GM12874 (cell line): ENCODE data around the gene EPB41L1.

Source experiments
- TF ChIP-seq, protein P1 (sequence below): IDR thresholded peaks from 2 replicates; pipeline ENCODE4 v1.5.1; 2011; ENCODE audit warnings: low read depth, mild to moderate bottlenecking, control low read depth, low read length, moderate library complexity; ENCODE audit not compliant: insufficient read depth

Gene EPB41L1

GRCh38 chr20:36264426-36265246 lies 110.1 kb downstream of the EPB41L1 start:
- TF ChIP-seq, protein P1, sequence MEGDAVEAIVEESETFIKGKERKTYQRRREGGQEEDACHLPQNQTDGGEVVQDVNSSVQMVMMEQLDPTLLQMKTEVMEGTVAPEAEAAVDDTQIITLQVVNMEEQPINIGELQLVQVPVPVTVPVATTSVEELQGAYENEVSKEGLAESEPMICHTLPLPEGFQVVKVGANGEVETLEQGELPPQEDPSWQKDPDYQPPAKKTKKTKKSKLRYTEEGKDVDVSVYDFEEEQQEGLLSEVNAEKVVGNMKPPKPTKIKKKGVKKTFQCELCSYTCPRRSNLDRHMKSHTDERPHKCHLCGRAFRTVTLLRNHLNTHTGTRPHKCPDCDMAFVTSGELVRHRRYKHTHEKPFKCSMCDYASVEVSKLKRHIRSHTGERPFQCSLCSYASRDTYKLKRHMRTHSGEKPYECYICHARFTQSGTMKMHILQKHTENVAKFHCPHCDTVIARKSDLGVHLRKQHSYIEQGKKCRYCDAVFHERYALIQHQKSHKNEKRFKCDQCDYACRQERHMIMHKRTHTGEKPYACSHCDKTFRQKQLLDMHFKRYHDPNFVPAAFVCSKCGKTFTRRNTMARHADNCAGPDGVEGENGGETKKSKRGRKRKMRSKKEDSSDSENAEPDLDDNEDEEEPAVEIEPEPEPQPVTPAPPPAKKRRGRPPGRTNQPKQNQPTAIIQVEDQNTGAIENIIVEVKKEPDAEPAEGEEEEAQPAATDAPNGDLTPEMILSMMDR, result no peak

GRCh38 chr20:36266189-36266588 lies 111.6 kb downstream of the EPB41L1 start:
- TF ChIP-seq, protein P1, result no peak

DNA sequence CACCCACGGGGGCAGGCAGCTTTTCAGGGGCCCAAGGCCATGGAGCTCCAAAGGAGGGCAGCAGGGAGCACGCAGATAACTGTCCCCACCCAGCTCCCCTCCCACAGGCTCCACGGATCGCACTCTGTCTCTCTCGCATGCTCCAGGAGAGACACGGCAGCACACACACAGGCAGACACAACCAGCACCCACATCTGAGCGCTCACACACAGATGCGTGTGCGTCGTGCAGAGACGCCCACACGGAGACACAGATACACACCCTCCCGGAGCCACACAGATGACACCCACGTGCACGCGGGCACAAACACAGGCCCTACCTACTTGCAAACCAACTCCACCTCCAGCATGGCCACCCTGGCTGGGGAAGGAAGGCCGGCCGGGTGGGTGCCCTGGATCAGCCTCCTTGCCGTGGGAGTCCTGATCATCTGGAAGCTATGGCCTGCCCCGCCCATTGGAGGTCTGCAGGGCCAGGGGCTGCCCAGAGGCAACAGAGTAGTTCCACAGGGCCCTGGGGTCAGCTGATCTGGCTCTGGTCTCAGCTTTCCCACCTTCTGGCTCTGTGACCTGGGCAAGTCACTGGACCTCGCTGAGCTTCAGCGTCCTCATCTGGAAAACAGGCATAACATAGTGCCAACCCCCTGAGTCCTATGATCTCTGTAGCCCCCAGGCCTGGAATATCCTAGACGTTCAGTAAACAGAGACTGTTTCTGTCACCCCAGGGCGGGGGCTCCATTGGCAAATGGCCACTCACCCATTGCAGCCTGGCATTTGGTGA lies 113.3 kb downstream of the EPB41L1 start:
- TF ChIP-seq, protein P1, result no peak

DNA sequence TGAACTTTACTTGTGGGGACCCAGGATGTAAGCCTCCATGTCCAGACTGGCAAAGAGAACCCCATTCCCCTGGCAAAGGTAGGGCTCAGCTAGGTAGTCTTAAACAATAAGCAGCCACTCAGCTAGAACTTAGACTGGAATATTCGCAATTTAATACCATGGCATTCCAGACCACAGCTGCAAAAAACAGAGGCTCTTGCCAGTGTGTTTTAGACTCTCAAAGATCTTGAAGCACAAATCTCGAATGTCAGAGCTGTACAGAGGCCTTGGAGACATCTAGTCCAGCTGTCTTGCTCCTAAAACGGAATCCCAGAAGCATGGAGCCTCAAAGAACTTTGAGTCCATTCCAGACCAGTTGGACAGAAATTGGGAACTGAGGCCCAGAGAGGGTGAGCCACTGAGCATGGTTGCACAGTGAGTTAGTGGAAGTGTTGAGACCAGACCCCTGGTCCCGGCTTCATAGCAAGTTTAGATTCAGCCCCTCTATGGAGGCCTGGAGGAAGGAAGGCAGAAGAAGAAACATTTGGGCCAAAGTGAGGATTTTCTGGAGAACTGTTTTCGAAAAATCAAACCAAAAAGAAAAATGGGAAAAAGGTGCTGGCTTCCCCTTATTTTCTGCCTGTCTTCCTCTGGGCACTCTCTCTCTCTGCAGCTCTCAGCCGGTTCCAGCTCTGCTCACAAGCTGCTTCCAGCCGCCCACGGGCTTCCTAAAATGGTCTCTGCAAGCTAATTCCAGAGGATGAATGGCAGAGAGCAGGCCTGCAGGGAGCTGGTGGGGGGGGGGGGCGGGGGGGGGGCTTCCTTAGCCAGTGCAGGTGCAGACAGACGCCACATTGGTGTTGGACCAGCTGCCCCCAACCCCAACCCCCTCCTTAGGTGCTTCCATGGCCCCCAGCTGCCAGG lies 114.2 kb downstream of the EPB41L1 start:
- TF ChIP-seq, protein P1, result no peak

DNA sequence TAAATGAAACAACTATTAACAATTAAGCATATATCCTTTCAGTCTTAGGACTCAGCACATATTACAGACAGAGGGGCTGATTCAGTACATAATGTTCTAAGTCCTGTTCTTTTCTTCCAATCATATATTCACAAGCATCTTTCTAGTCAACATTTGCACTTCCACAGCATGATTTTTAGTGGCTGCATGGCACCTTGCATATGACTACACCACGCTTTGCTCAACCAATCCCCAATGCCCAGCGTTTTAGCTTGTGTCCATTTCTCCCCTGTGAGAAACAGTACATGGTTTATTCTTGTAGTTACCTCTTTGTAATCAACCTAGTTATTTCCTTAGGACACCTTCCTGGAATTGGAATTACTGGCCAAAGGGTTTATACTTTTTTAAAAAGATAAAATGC lies 115.0 kb downstream of the EPB41L1 start:
- TF ChIP-seq, protein P1, result no peak

GRCh38 chr20:36270744-36271638 lies 116.5 kb downstream of the EPB41L1 start:
- TF ChIP-seq, protein P1, result no peak
